A673 (cell line): Measurements from ENCODE around the gene PSME3IP1. TPM values are rescaled to one million over a fixed set of nuclear protein-coding genes. Genes with fewer than 3 reads are reported as not detected.

Experiments
- BruUV-seq: library from RNA; stranded (reverse); fragments of 400-500 nt; replicated peaks from 2 replicates; lab custom pipeline; 2021; lab: Mats Ljungman, UMichigan
- CTCF ChIA-PET: fragments of 300-600 bp; sonication (Branson Sonifier 250); formaldehyde crosslinking; loops from one replicate; lab custom pipeline; 2022; ENCODE audit warnings: antibody characterized with exemption; lab: Charles Lee
- POLR2A ChIA-PET: fragments of 300-600 bp; sonication (Branson Sonifier 250); formaldehyde crosslinking; loops from one replicate; lab custom pipeline; 2022; ENCODE audit warnings: antibody characterized with exemption; ENCODE audit not compliant: low non-redundant PET; lab: Charles Lee
- DNase-seq: peaks from one replicate; pipeline ENCODE4 v3.0.0-alpha.2; 2015; ENCODE audit warnings: low spot score
- H3K27ac ChIP-seq: fragments of 200-600 bp; sonication (generic); 2 replicates; pipeline ENCODE4 v1.5.1; 2016; ENCODE audit warnings: mixed run types, low read depth, mild to moderate bottlenecking, mixed read lengths, antibody characterized with exemption, low read length; ENCODE audit not compliant: poor library complexity, severe bottlenecking
- H3K27me3 ChIP-seq: fragments of 200-600 bp; sonication (generic); replicated peaks from 2 replicates; pipeline ENCODE4 v1.6.1; 2017; ENCODE audit warnings: mixed run types, low read depth, mild to moderate bottlenecking, mixed read lengths, antibody characterized with exemption, low read length; ENCODE audit not compliant: insufficient read depth, poor library complexity
- H3K36me3 ChIP-seq: fragments of 200-600 bp; sonication (generic); 2 replicates; pipeline ENCODE4 v1.6.1; 2016; ENCODE audit warnings: mixed run types, mild to moderate bottlenecking, mixed read lengths, antibody characterized with exemption, low read length; ENCODE audit not compliant: insufficient read depth, poor library complexity, severe bottlenecking
- H3K4me1 ChIP-seq: fragments of 200-600 bp; sonication (generic); 2 replicates; pipeline ENCODE4 v1.6.1; 2017; ENCODE audit warnings: mixed run types, mild to moderate bottlenecking, mixed read lengths, antibody characterized with exemption, low read length; ENCODE audit not compliant: insufficient read depth, poor library complexity, severe bottlenecking
- H3K4me3 ChIP-seq: fragments of 200-600 bp; sonication (generic); 2 replicates; pipeline ENCODE4 v1.5.1; 2016; ENCODE audit warnings: low read depth, mixed run types, mild to moderate bottlenecking, mixed read lengths, low read length; ENCODE audit not compliant: poor library complexity, severe bottlenecking
- H3K9me3 ChIP-seq: fragments of 200-600 bp; sonication (generic); 2 replicates; pipeline ENCODE4 v1.6.1; 2016; ENCODE audit warnings: mixed run types, low read depth, mild to moderate bottlenecking, mixed read lengths, antibody characterized with exemption, low read length; ENCODE audit not compliant: poor library complexity, severe bottlenecking
- EZH2 ChIP-seq: fragments of 200-600 bp; sonication (generic); IDR thresholded peaks from 2 replicates; pipeline ENCODE4 v1.6.1; 2017; ENCODE audit warnings: borderline replicate concordance, low read depth, mild to moderate bottlenecking, mixed read lengths, antibody characterized with exemption, low read length; ENCODE audit not compliant: poor library complexity, severe bottlenecking
- intact Hi-C: fragments of 100-400 bp; cut with micrococcal nuclease; formaldehyde crosslinking; loops from one replicate; pipeline ENCODE4 v1.10.0; 2022; ENCODE audit not compliant: unreplicated experiment
- total RNA-seq: library from RNA; stranded (reverse); gene quantifications from 2 replicates; pipeline ENCODE4 v1.2.3, GENCODE V29; 2021
- TF ChIP-seq, protein P1 (sequence below): fragments of 300-800, 200-600 bp; sonication (generic); conservative IDR thresholded peaks from 2 replicates; pipeline ENCODE4 v1.5.1; 2017; ENCODE audit warnings: low read depth, mild to moderate bottlenecking, antibody characterized with exemption, low read length, moderate library complexity, mixed read lengths

PSME3IP1 gene
- total RNA-seq, 1 experiment from 2014 or later, result 128 TPM

DNA sequence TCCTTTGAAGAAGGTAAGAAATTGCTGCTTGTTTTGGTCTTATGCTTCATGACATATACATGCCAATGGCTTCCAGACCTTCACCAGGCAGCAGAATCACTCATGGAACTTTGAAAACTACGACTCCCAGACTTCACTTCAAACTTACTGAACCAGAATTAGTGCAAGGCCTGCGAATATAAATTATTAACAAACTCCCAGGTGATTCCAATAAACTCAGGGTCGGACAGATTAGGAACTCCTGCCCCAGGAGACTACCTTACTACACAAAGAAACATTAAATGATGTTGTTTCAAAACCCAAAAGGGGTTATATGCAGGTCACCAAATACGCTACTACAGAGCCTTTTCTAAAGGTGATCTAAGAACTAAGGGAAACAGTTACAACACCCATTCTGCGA lies 20.4 kb downstream of the PSME3IP1 start:
- TF ChIP-seq, protein P1, sequence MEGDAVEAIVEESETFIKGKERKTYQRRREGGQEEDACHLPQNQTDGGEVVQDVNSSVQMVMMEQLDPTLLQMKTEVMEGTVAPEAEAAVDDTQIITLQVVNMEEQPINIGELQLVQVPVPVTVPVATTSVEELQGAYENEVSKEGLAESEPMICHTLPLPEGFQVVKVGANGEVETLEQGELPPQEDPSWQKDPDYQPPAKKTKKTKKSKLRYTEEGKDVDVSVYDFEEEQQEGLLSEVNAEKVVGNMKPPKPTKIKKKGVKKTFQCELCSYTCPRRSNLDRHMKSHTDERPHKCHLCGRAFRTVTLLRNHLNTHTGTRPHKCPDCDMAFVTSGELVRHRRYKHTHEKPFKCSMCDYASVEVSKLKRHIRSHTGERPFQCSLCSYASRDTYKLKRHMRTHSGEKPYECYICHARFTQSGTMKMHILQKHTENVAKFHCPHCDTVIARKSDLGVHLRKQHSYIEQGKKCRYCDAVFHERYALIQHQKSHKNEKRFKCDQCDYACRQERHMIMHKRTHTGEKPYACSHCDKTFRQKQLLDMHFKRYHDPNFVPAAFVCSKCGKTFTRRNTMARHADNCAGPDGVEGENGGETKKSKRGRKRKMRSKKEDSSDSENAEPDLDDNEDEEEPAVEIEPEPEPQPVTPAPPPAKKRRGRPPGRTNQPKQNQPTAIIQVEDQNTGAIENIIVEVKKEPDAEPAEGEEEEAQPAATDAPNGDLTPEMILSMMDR, result no peak
- no peak for TF ChIP-seq EZH2
- H3K4me1 ChIP-seq, result peaks cover 15% of the 10 kb centered on the region
- DNase-seq, result no peak
- no peaks in the 10 kb centered on the region for H3K27me3 ChIP-seq
- H3K27ac ChIP-seq, result no peak overlapping the region
- H3K36me3 ChIP-seq, result peaks cover 67% of the 10 kb centered on the region
- ChIA-PET POLR2A (no interaction called here), CTCF (no interaction called here)
- no TSS peak for BruUV-seq
- no peaks in the 10 kb centered on the region for H3K9me3 ChIP-seq
- intact Hi-C loops, result loop anchor here (5.0 kb wide), 1 partner anchor 298 kb away; the partner anchor contains the start of gene SLC12A3
- no peak overlapping the region for H3K4me3 ChIP-seq

DNA sequence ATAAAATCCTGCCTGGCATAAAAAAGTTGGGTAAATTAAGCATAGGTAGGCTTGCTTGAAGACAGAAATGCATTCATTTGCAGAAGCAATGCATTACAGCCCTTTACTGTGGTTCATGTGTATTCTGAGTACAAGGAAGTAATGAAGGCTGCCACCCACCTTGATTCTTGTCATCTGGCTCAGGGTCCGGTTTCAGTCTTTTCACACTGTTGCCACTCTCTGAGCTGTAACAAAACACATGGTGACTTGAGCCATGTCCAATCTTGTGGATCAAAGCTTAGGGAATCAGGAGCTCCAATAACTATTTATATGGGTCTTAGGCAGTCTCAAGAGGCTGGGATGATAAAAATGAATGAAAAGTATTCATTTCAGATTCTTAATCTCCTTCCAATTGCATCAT lies 22.0 kb downstream of the PSME3IP1 start:
- CTCF ChIA-PET, result no interaction called here
- Histone ChIP-seq H3K27ac (peak overlapping the region; percentile 7), H3K4me1 (peaks cover 15% of the 10 kb centered on the region), H3K9me3 (no peaks in the 10 kb centered on the region), H3K4me3 (no peak overlapping the region), H3K27me3 (no peaks in the 10 kb centered on the region), H3K36me3 (peaks cover 67% of the 10 kb centered on the region)
- intact Hi-C loops, result no loop called here
- no TSS peak for BruUV-seq
- DNase-seq, result no peak
- TF ChIP-seq EZH2, result no peak
- TF ChIP-seq, protein P1, result no peak
- POLR2A ChIA-PET, result no interaction called here

DNA sequence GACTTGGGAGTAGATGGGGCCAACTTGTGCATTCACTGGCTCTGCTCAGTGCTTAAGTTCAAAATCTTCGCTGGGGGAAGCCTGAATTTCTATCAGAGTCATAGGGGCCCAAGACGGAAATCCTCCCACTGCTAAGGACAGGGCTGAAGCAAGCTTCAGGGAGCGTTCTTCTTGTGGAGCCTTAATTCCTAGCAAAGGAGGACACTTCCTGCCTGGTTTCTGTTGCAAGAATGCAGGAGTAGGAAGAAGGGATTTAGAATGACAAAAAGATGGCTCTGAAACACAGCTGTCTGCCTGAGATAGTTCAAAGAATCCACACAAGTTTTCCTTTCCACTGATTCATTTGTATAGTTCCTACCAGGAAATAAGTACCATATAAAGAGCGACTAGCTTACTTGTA lies 26.4 kb downstream of the PSME3IP1 start:
- intact Hi-C loops, result no loop called here
- H3K4me1 ChIP-seq, result peaks cover 11% of the 10 kb centered on the region
- H3K27me3 ChIP-seq, result no peaks in the 10 kb centered on the region
- ChIA-PET CTCF (no interaction called here), POLR2A (no interaction called here)
- TF ChIP-seq, protein P1, result no peak
- no peak for TF ChIP-seq EZH2
- no TSS peak for BruUV-seq
- no peak for DNase-seq
- peaks cover 74% of the 10 kb centered on the region for H3K36me3 ChIP-seq
- no peaks in the 10 kb centered on the region for H3K9me3 ChIP-seq
- no peak overlapping the region for H3K27ac ChIP-seq
- H3K4me3 ChIP-seq, result no peak overlapping the region
